DOHH2 (cell line): ENCODE measurements around the gene CCDC137.
"Not testable (repeated sequence)": the region's sequence is repeated elsewhere in the genome, so short reads cannot be mapped to it uniquely, and the experiment has no call there.

Experiments
- EZH2phosphoT487 ChIP-seq: fragments of 200-600 bp; sonication (generic); IDR thresholded peaks from 2 replicates; pipeline ENCODE4 v1.6.1; 2017; ENCODE audit warnings: borderline replicate concordance, mild to moderate bottlenecking, antibody characterized with exemption, low read length, moderate library complexity, mixed read lengths
- TF ChIP-seq, protein P1 (sequence below): fragments of 200-600 bp; sonication (generic); IDR thresholded peaks from one replicate; pipeline ENCODE4 v1.5.1; 2014; ENCODE audit warnings: antibody characterized with exemption, mild to moderate bottlenecking, low read depth, low read length; ENCODE audit not compliant: poor library complexity, severe bottlenecking

- TF ChIP-seq, protein P1, sequence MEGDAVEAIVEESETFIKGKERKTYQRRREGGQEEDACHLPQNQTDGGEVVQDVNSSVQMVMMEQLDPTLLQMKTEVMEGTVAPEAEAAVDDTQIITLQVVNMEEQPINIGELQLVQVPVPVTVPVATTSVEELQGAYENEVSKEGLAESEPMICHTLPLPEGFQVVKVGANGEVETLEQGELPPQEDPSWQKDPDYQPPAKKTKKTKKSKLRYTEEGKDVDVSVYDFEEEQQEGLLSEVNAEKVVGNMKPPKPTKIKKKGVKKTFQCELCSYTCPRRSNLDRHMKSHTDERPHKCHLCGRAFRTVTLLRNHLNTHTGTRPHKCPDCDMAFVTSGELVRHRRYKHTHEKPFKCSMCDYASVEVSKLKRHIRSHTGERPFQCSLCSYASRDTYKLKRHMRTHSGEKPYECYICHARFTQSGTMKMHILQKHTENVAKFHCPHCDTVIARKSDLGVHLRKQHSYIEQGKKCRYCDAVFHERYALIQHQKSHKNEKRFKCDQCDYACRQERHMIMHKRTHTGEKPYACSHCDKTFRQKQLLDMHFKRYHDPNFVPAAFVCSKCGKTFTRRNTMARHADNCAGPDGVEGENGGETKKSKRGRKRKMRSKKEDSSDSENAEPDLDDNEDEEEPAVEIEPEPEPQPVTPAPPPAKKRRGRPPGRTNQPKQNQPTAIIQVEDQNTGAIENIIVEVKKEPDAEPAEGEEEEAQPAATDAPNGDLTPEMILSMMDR: not testable (repeated sequence)
- TF ChIP-seq EZH2phosphoT487: not testable (repeated sequence)
Observed at GRCh38 chr17:81618307-81618706, 48.2 kb upstream of the CCDC137 start.
